GM23338 (cell line): ENCODE results near the gene RBM19. TPM values are rescaled to one million over a fixed set of nuclear protein-coding genes. Genes with fewer than 3 reads are reported as not detected.

Experiments used
- ATAC-seq: fragments of 200-7000 bp; cut with Tn5 transposase; 3 replicates; pipeline ENCODE4 v1.9.1; 2020
- DNase-seq: peaks from one replicate; pipeline ENCODE4 v3.0.0-alpha.2; 2015; ENCODE audit warnings: low spot score
- H2AFZ ChIP-seq: fragments of 200-600 bp; sonication (generic); 2 replicates; pipeline ENCODE4 v1.8.0; 2016; ENCODE audit warnings: antibody characterized with exemption, mild to moderate bottlenecking, moderate library complexity
- H3F3A ChIP-seq: fragments of 200-600 bp; sonication (generic); replicated peaks from 2 replicates; pipeline ENCODE4 v1.8.0; 2017; ENCODE audit warnings: antibody characterized with exemption, mixed run types, low read depth
- H3K27ac ChIP-seq: fragments of 200-600 bp; sonication (generic); 2 replicates; pipeline ENCODE4 v1.6.1; 2016; ENCODE audit warnings: low read depth
- H3K27me3 ChIP-seq: fragments of 200-600 bp; sonication (generic); 2 replicates; pipeline ENCODE4 v1.8.0; 2016; ENCODE audit warnings: mild to moderate bottlenecking, mixed run types, moderate library complexity; ENCODE audit not compliant: insufficient read depth
- H3K36me3 ChIP-seq: fragments of 200-600 bp; sonication (generic); 2 replicates; pipeline ENCODE4 v1.8.0; 2016; ENCODE audit warnings: mild to moderate bottlenecking; ENCODE audit not compliant: insufficient read depth
- H3K4me1 ChIP-seq: fragments of 200-600 bp; sonication (generic); 2 replicates; pipeline ENCODE4 v1.8.0; 2016; ENCODE audit warnings: mild to moderate bottlenecking, moderate library complexity; ENCODE audit not compliant: insufficient read depth
- H3K4me2 ChIP-seq: fragments of 200-600 bp; sonication (generic); 2 replicates; pipeline ENCODE4 v1.7.1; 2017; ENCODE audit warnings: mixed run types
- H3K4me3 ChIP-seq: fragments of 200-600 bp; sonication (generic); 2 replicates; pipeline ENCODE4 v1.6.1; 2016; ENCODE audit warnings: mixed run types
- H3K79me2 ChIP-seq: fragments of 200-600 bp; sonication (generic); replicated peaks from 2 replicates; pipeline ENCODE4 v1.8.0; 2017; ENCODE audit warnings: mild to moderate bottlenecking; ENCODE audit not compliant: insufficient read depth
- H3K9me2 ChIP-seq: fragments of 200-600 bp; sonication (generic); 2 replicates; pipeline ENCODE4 v1.8.0; 2017; ENCODE audit not compliant: insufficient read depth
- H4K20me1 ChIP-seq: fragments of 200-600 bp; sonication (generic); replicated peaks from 2 replicates; pipeline ENCODE4 v1.8.0; 2017; ENCODE audit warnings: mild to moderate bottlenecking; ENCODE audit not compliant: insufficient read depth
- H3K27ac Mint-ChIP-seq: 2 replicates; pipeline ENCODE4 v1.8.0; 2020; ENCODE audit warnings: inconsistent platforms, mild to moderate bottlenecking, moderate library complexity, mixed read lengths
- H3K27me3 Mint-ChIP-seq: 3 replicates; pipeline ENCODE4 v1.8.0; 2022; ENCODE audit warnings: low read depth, mild to moderate bottlenecking, moderate library complexity, mixed read lengths, inconsistent platforms; ENCODE audit not compliant: insufficient read depth, poor library complexity
- H3K36me3 Mint-ChIP-seq: 3 replicates; pipeline ENCODE4 v1.8.0; 2021; ENCODE audit warnings: low read depth, mild to moderate bottlenecking, inconsistent platforms, moderate library complexity, mixed read lengths
- H3K4me1 Mint-ChIP-seq: 3 replicates; pipeline ENCODE4 v1.8.0; 2020; ENCODE audit warnings: mild to moderate bottlenecking, inconsistent platforms, mixed read lengths
- H3K4me3 Mint-ChIP-seq: 3 replicates; pipeline ENCODE4 v1.8.0; 2021; ENCODE audit warnings: moderate library complexity, mild to moderate bottlenecking, inconsistent platforms, mixed read lengths
- H3K9me3 Mint-ChIP-seq: 3 replicates; pipeline ENCODE4 v1.8.0; 2020; ENCODE audit warnings: moderate library complexity, mild to moderate bottlenecking, inconsistent platforms, mixed read lengths
- CREB1 ChIP-seq: fragments of 250-450 bp; sonication (Bioruptor Pico); IDR thresholded peaks from 2 replicates; pipeline ENCODE4 v1.5.0; 2020; ENCODE audit warnings: low read depth, mild to moderate bottlenecking, moderate library complexity
- CTCF ChIP-seq, 2 experiments: fragments of 200-600 bp in 1 of 2; sonication (generic) in 1 of 2; conservative IDR thresholded peaks; 2 replicates each; pipeline versions ENCODE4 v1.5.1 to v1.6.1; 2016 to 2017; ENCODE audit warnings: antibody characterized with exemption in 2 of 2, low read depth in 2 of 2, mild to moderate bottlenecking in 2 of 2, moderate library complexity in 1 of 2
- EZH2 ChIP-seq: fragments of 200-600 bp; sonication (generic); IDR thresholded peaks from one replicate; pipeline ENCODE4 v1.8.0; 2017; ENCODE audit warnings: antibody characterized with exemption, mild to moderate bottlenecking, low read depth; ENCODE audit not compliant: unreplicated experiment
- JUNB ChIP-seq: IDR thresholded peaks from one replicate; pipeline ENCODE4 v1.6.1; 2016; ENCODE audit warnings: antibody characterized with exemption; ENCODE audit not compliant: unreplicated experiment
- NANOG ChIP-seq: IDR thresholded peaks from 2 replicates; pipeline ENCODE4 v1.6.1; 2016; ENCODE audit warnings: antibody characterized with exemption, borderline replicate concordance
- POLR2AphosphoS5 ChIP-seq: IDR thresholded peaks from 2 replicates; pipeline ENCODE4 v1.6.1; 2016; ENCODE audit warnings: antibody characterized with exemption, low read depth
- ZNF114 ChIP-seq: fragments of 250-450 bp; sonication (Bioruptor Pico); IDR thresholded peaks from 2 replicates; pipeline ENCODE4 v1.5.0; 2020; ENCODE audit warnings: mild to moderate bottlenecking, moderate library complexity
- polyA plus RNA-seq: library from polyadenylated mRNA; unstranded; fragments of >200 nt; fragmentation: Nextera tagmentation; extraction: Ambion mirVana; gene quantifications from 2 replicates; pipeline ENCODE4 v1.2.1, GENCODE V29; 2016
- total RNA-seq: library from RNA; depleted of rRNA; stranded (reverse); fragments of >200 nt; shearing (Covaris generic); gene quantifications from 2 replicates; pipeline ENCODE4 v1.2.3, GENCODE V29; 2014
- TF ChIP-seq, protein P1 (sequence below): fragments of 250-450 bp; sonication (Bioruptor Pico); IDR thresholded peaks from 2 replicates; pipeline ENCODE4 v1.5.0; 2020; ENCODE audit warnings: mild to moderate bottlenecking, moderate library complexity
- TF ChIP-seq, protein P2 (sequence below): IDR thresholded peaks from one replicate; pipeline ENCODE4 v1.6.1; 2018; ENCODE audit warnings: antibody characterized with exemption; ENCODE audit not compliant: unreplicated experiment
- TF ChIP-seq, protein P3 (sequence below): IDR thresholded peaks from 2 replicates; pipeline ENCODE4 v1.6.1; 2016; ENCODE audit warnings: antibody characterized with exemption

The RBM19 gene
- total and polyA plus RNA-seq, 2 experiments from 2014 or later, result 43.4 to 56.7 TPM

GRCh38 chr12:113923251-113923650 is 42.9 kb downstream of the RBM19 start:
- no peak for ATAC-seq
- H3K4me3 ChIP-seq, result no peak overlapping the region
- peaks cover 4% of the 10 kb centered on the region for H3K27me3 Mint-ChIP-seq
- no peak for DNase-seq
- H3K9me3 Mint-ChIP-seq, result no peaks in the 10 kb centered on the region; the same call in 2 of the 3 replicates
- no peaks in the 10 kb centered on the region for H3K9me2 ChIP-seq
- no peaks in the 10 kb centered on the region for H3K4me1 ChIP-seq
- H3K27ac ChIP-seq, result no peak overlapping the region
- no peaks in the 10 kb centered on the region for H3F3A ChIP-seq
- no peaks in the 10 kb centered on the region for H3K27me3 ChIP-seq
- no peak overlapping the region for H2AFZ ChIP-seq
- no peak overlapping the region for H3K27ac Mint-ChIP-seq
- peaks cover under 1% of the 10 kb centered on the region; the same call in 1 of the 3 replicates for H3K4me1 Mint-ChIP-seq
- TF ChIP-seq JUNB (no peak), POLR2AphosphoS5 (no peak)
- peaks cover 12% of the 10 kb centered on the region; the same call in 1 of the 2 replicates for H3K36me3 ChIP-seq
- H3K79me2 ChIP-seq, result no peaks in the 10 kb centered on the region
- H4K20me1 ChIP-seq, result no peaks in the 10 kb centered on the region; the same call in 1 of the 2 replicates
- H3K4me3 Mint-ChIP-seq, result no peak overlapping the region
- H3K4me2 ChIP-seq, result no peak overlapping the region
- peaks cover 39% of the 10 kb centered on the region for H3K36me3 Mint-ChIP-seq

DNA sequence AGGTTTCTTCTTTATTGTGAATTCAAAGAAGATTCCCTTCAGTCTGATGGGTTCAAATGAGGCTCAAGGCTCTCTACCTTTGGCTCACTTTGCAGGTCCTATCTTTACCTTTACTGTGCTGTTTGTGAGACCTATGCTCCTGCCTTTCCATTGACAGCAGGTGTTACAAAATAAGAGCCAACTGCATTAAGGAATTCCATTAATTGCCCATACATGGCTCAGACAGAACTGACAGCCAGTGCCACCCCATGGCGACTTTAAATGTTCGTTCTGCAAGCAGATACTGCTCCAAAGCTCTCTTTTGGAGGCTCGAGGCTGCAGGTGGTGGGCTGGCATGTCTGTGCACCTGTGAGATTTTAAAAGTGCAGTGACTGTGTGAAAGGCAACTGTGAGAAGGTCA is 44.7 kb downstream of the RBM19 start:
- H3K4me3 ChIP-seq, result no peak overlapping the region
- H3K4me1 ChIP-seq, result no peaks in the 10 kb centered on the region
- Mint-ChIP-seq H3K4me3 (no peak overlapping the region), H3K36me3 (peaks cover 41% of the 10 kb centered on the region), H3K27ac (no peak overlapping the region), H3K4me1 (no peaks in the 10 kb centered on the region), H3K9me3 (no peaks in the 10 kb centered on the region; the same call in 2 of the 3 replicates), H3K27me3 (peaks cover 2% of the 10 kb centered on the region)
- ATAC-seq (no peak), DNase-seq (no peak)
- H3K4me2 ChIP-seq, result no peak overlapping the region
- peaks cover 13% of the 10 kb centered on the region for H3K36me3 ChIP-seq
- H2AFZ ChIP-seq, result no peak overlapping the region
- no peaks in the 10 kb centered on the region for H3K27me3 ChIP-seq
- no peaks in the 10 kb centered on the region; the same call in 1 of the 2 replicates for H4K20me1 ChIP-seq
- no peaks in the 10 kb centered on the region for H3K9me2 ChIP-seq
- H3K27ac ChIP-seq, result no peak overlapping the region
- no peaks in the 10 kb centered on the region for H3F3A ChIP-seq
- H3K79me2 ChIP-seq, result no peaks in the 10 kb centered on the region
- TF ChIP-seq, protein P1, sequence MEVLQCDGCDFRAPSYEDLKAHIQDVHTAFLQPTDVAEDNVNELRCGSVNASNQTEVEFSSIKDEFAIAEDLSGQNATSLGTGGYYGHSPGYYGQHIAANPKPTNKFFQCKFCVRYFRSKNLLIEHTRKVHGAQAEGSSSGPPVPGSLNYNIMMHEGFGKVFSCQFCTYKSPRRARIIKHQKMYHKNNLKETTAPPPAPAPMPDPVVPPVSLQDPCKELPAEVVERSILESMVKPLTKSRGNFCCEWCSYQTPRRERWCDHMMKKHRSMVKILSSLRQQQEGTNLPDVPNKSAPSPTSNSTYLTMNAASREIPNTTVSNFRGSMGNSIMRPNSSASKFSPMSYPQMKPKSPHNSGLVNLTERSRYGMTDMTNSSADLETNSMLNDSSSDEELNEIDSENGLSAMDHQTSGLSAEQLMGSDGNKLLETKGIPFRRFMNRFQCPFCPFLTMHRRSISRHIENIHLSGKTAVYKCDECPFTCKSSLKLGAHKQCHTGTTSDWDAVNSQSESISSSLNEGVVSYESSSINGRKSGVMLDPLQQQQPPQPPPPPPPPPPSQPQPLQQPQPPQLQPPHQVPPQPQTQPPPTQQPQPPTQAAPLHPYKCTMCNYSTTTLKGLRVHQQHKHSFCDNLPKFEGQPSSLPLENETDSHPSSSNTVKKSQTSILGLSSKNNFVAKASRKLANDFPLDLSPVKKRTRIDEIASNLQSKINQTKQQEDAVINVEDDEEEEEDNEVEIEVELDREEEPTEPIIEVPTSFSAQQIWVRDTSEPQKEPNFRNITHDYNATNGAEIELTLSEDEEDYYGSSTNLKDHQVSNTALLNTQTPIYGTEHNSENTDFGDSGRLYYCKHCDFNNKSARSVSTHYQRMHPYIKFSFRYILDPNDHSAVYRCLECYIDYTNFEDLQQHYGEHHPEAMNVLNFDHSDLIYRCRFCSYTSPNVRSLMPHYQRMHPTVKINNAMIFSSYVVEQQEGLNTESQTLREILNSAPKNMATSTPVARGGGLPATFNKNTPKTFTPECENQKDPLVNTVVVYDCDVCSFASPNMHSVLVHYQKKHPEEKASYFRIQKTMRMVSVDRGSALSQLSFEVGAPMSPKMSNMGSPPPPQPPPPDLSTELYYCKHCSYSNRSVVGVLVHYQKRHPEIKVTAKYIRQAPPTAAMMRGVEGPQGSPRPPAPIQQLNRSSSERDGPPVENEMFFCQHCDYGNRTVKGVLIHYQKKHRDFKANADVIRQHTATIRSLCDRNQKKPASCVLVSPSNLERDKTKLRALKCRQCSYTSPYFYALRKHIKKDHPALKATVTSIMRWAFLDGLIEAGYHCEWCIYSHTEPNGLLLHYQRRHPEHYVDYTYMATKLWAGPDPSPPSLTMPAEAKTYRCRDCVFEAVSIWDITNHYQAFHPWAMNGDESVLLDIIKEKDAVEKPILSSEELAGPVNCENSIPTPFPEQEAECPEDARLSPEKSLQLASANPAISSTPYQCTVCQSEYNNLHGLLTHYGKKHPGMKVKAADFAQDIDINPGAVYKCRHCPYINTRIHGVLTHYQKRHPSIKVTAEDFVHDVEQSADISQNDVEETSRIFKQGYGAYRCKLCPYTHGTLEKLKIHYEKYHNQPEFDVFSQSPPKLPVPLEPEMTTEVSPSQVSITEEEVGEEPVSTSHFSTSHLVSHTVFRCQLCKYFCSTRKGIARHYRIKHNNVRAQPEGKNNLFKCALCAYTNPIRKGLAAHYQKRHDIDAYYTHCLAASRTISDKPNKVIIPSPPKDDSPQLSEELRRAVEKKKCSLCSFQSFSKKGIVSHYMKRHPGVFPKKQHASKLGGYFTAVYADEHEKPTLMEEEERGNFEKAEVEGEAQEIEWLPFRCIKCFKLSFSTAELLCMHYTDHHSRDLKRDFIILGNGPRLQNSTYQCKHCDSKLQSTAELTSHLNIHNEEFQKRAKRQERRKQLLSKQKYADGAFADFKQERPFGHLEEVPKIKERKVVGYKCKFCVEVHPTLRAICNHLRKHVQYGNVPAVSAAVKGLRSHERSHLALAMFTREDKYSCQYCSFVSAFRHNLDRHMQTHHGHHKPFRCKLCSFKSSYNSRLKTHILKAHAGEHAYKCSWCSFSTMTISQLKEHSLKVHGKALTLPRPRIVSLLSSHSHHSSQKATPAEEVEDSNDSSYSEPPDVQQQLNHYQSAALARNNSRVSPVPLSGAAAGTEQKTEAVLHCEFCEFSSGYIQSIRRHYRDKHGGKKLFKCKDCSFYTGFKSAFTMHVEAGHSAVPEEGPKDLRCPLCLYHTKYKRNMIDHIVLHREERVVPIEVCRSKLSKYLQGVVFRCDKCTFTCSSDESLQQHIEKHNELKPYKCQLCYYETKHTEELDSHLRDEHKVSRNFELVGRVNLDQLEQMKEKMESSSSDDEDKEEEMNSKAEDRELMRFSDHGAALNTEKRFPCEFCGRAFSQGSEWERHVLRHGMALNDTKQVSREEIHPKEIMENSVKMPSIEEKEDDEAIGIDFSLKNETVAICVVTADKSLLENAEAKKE, result no peak
- TF ChIP-seq EZH2, result no peak
- TF ChIP-seq ZNF114 (CRISPR knock-in tag), result no peak
- TF ChIP-seq, protein P2, sequence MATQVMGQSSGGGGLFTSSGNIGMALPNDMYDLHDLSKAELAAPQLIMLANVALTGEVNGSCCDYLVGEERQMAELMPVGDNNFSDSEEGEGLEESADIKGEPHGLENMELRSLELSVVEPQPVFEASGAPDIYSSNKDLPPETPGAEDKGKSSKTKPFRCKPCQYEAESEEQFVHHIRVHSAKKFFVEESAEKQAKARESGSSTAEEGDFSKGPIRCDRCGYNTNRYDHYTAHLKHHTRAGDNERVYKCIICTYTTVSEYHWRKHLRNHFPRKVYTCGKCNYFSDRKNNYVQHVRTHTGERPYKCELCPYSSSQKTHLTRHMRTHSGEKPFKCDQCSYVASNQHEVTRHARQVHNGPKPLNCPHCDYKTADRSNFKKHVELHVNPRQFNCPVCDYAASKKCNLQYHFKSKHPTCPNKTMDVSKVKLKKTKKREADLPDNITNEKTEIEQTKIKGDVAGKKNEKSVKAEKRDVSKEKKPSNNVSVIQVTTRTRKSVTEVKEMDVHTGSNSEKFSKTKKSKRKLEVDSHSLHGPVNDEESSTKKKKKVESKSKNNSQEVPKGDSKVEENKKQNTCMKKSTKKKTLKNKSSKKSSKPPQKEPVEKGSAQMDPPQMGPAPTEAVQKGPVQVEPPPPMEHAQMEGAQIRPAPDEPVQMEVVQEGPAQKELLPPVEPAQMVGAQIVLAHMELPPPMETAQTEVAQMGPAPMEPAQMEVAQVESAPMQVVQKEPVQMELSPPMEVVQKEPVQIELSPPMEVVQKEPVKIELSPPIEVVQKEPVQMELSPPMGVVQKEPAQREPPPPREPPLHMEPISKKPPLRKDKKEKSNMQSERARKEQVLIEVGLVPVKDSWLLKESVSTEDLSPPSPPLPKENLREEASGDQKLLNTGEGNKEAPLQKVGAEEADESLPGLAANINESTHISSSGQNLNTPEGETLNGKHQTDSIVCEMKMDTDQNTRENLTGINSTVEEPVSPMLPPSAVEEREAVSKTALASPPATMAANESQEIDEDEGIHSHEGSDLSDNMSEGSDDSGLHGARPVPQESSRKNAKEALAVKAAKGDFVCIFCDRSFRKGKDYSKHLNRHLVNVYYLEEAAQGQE, result no peak
- TF ChIP-seq POLR2AphosphoS5, result no peak
- no peak for TF ChIP-seq CTCF (conservative IDR thresholded peaks at IDR 0.05; ENCODE audit: low read depth in 2 of 2)
- no peak for TF ChIP-seq NANOG
- TF ChIP-seq, protein P3, sequence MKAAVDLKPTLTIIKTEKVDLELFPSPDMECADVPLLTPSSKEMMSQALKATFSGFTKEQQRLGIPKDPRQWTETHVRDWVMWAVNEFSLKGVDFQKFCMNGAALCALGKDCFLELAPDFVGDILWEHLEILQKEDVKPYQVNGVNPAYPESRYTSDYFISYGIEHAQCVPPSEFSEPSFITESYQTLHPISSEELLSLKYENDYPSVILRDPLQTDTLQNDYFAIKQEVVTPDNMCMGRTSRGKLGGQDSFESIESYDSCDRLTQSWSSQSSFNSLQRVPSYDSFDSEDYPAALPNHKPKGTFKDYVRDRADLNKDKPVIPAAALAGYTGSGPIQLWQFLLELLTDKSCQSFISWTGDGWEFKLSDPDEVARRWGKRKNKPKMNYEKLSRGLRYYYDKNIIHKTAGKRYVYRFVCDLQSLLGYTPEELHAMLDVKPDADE, result no peak
- no peak for TF ChIP-seq CREB1 (CRISPR knock-in tag)
